ENCODE results near the gene PLEKHN1.
A peak's percentile ranks its signal among the peaks of the same experiment; 100 is the strongest.

The PLEKHN1 gene

DNA sequence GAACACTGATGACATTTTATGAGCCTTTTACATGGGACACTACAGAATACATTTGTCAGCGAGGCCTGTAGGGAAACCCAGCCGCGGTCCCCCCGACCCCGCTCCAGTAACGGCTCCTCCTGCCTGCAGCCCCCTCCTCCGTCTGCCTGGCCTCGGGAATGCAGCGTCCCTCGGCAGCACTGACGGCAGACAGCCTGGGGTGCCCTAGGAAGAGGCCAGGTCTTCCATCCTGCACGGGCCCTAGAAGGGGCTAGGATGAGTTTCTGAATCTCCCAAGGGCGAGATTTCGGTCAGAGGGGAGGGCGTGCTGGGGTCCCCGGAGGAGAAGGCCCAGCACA, 34.1 kb upstream of the PLEKHN1 start:
- Histone ChIP-seq H3K4me1 (ENCODE audit: control insufficient read depth, insufficient read depth, low read length) (no peaks in the 10 kb centered on the region), H3K36me3 (ENCODE audit: control insufficient read depth, insufficient read depth, low read length) (peaks cover 3% of the 10 kb centered on the region), H3K27me3 (ENCODE audit: control insufficient read depth, insufficient read depth, low read length) (peaks cover 83% of the 10 kb centered on the region), H3K4me3 (ENCODE audit: low read depth, low read length) (no peak overlapping the region), H3K9me3 (ENCODE audit: control insufficient read depth, insufficient read depth, low read length) (no peaks in the 10 kb centered on the region), H3K9ac (ENCODE audit: low read depth, low read length) (no peak overlapping the region)

DNA sequence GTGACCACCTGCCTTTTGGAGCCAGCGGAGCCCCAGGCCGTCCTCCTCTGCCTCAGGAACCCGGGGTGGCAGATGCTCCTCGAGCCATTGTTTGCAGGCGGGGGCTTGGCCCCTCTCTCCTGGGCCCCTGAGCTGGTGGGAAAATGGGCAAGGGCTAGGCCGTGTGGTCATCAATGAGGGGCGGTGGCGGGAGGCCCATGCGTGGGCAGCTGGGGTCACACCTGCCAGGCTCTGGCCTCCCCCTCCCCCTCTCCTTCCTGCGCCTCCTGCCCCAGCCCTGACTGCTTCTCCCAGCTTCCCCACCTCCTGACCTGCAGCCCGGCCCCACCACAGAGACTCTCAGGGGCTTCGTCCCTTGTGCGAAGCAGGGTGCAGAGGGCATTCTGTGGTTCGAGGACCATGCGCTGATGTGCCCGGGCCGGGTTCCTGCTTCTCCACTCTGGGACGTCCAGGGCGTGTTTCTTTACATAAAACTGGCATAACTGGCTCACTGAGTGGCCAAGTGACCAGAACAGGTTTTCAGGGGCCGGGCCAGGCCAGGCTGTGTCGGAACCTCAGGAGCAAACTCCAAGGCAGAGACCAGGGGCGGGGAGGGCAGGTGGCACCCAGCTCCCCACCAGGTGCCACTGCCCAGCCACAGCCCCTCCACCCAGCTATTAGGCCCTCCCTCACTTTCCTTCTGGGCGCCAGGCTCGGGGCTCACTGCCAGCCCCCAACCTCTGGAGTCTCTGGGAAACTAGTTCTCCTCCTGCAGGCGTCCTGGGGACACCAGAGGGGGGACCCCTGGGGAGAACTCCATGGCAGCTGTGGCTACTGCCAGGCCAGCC, 33.3 kb upstream of the PLEKHN1 start:
- H3K9ac ChIP-seq (ENCODE audit: low read depth, low read length): no peak overlapping the region
- H3K4me3 ChIP-seq (ENCODE audit: low read depth, low read length): no peak overlapping the region
- peaks cover 3% of the 10 kb centered on the region for H3K36me3 ChIP-seq (ENCODE audit: control insufficient read depth, insufficient read depth, low read length)
- no peaks in the 10 kb centered on the region for H3K4me1 ChIP-seq (ENCODE audit: control insufficient read depth, insufficient read depth, low read length)
- H3K9me3 ChIP-seq (ENCODE audit: control insufficient read depth, insufficient read depth, low read length): no peaks in the 10 kb centered on the region
- H3K27me3 ChIP-seq (ENCODE audit: control insufficient read depth, insufficient read depth, low read length): peaks cover 78% of the 10 kb centered on the region

DNA sequence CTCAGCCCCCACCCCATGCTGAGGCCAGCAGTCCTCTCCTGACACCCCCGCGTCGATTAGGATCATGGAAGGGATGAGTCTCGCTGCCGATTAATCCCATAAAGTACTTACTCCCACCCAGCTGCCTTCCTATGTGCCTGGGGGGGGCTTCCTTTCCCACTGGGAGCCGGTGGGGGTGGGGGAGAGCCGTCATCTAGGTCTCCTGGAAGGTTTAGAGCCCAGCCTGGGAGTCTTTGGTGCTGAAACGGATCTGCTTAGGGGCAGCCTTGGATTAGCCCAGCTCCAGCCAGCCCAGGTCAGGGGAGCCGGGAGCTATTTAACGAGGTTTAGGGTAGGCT, 32.7 kb upstream of the PLEKHN1 start:
- peaks cover 3% of the 10 kb centered on the region for H3K36me3 ChIP-seq (ENCODE audit: control insufficient read depth, insufficient read depth, low read length)
- peaks cover 78% of the 10 kb centered on the region for H3K27me3 ChIP-seq (ENCODE audit: control insufficient read depth, insufficient read depth, low read length)
- no peak overlapping the region for H3K4me3 ChIP-seq (ENCODE audit: low read depth, low read length)
- H3K4me1 ChIP-seq (ENCODE audit: control insufficient read depth, insufficient read depth, low read length): no peaks in the 10 kb centered on the region
- no peaks in the 10 kb centered on the region for H3K9me3 ChIP-seq (ENCODE audit: control insufficient read depth, insufficient read depth, low read length)
- H3K9ac ChIP-seq (ENCODE audit: low read depth, low read length): no peak overlapping the region

DNA sequence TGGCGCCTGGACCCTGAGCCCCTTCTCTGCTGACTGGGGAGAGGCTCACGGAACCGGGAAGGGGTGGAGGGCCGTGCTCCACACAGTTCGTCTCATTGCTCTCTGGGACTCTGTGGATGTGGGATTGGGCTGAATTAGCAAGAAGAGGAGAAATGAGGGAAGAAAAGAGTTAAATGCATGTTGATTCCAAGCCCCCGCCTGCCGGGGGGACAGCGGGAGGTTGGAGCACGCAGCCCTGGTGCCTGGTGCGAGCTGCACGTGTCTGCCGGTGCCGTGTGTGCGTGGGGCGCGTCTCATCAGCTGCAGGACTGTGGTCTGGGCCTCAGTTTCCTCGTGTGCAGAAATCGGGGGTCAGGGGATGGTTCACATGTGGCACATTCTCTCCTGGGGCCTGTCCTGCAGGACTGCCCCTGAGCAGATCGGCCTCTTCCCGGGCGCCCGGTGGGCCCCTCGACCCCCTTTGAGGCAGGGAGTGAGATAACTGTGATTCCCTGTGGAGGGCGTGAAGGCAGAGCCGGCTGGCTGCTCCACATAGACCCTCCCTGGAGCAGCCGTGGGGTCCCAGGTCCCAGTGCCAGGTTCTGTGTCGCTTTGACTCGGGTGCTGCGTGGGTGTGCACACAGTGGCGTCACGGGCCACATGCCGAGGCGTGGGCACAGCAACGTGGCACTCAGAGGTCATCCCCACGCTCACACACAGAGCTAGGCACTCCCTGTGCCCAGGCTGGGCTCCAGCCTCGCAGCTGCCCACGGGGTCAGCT, 31.1 kb upstream of the PLEKHN1 start:
- Histone ChIP-seq H3K27me3 (ENCODE audit: control insufficient read depth, insufficient read depth, low read length) (peaks cover 78% of the 10 kb centered on the region), H3K36me3 (ENCODE audit: control insufficient read depth, insufficient read depth, low read length) (peaks cover 3% of the 10 kb centered on the region), H3K4me3 (ENCODE audit: low read depth, low read length) (no peak overlapping the region), H3K9me3 (ENCODE audit: control insufficient read depth, insufficient read depth, low read length) (no peaks in the 10 kb centered on the region), H3K9ac (ENCODE audit: low read depth, low read length) (no peak overlapping the region), H3K4me1 (ENCODE audit: control insufficient read depth, insufficient read depth, low read length) (no peaks in the 10 kb centered on the region)

DNA sequence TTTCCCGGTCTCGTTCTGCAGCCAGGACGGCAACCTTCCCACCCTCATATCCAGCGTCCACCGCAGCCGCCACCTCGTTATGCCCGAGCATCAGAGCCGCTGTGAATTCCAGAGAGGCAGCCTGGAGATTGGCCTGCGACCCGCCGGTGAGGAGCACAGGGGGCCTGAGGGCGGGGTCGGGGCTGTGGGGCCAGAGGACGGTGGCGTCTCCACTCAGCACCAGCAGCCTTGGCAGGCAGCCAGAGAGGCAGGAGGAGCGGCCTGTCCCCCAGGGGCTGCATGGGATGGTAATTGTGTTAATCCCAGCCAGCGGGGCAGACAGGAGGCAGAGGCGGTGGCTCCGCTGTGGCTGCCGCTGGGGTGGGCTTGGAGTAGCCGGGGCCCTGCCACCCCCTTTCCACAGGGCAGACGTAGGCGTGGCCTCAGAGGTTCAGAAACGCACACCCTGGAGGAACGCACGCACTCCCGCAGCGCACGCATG, 30.5 kb upstream of the PLEKHN1 start:
- Histone ChIP-seq H3K36me3 (ENCODE audit: control insufficient read depth, insufficient read depth, low read length) (no peaks in the 10 kb centered on the region), H3K4me3 (ENCODE audit: low read depth, low read length) (peak overlapping the region; percentile 30), H3K9ac (ENCODE audit: low read depth, low read length) (no peak overlapping the region), H3K4me1 (ENCODE audit: control insufficient read depth, insufficient read depth, low read length) (peaks cover 2% of the 10 kb centered on the region), H3K9me3 (ENCODE audit: control insufficient read depth, insufficient read depth, low read length) (no peaks in the 10 kb centered on the region), H3K27me3 (ENCODE audit: control insufficient read depth, insufficient read depth, low read length) (peaks cover 77% of the 10 kb centered on the region)

DNA sequence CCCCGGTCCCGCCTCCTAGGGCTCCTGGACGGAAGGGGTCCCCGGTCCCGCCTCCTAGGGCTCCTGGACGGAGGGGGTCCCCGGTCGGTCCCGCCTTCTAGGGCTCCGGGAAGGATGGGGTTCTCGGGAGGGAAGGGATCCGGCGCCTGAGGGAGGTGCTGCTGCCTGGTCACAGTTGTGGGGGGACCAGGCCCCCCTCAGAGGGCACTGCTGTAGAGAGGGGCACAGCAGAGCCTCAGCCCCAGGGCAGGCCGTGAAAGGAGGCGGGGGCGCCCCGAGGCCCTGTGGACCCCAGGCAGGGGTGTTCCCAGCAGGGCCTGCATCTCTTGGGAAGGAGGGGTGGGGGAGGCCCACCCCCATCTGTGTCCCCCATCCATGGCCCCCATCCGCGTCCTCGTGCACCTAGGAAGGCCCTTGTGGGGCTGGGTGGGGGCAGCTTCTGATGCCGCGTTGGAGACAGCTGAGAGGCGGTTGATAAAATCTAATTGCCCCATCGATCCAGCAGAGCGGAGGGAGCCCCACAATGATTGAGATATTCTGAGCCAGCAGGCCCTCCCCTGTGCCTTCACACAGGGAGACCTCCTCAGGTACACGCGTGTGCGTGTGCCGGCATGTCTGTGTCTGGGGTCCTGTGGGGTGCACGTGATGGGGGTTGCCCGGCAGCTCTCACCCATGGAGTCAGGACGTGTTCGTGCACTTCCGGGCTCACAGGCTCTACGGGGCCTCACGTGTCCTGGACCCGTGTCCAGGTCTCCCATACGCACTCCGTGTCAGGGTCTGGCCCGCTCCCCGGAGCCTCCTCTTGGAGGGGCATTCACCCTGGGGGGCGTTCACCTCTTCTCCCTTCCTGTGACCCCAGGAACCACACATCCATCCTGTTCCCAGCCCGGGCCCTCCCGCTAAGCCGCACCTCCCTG, 29.7 kb upstream of the PLEKHN1 start:
- Histone ChIP-seq H3K9ac (ENCODE audit: low read depth, low read length) (no peak overlapping the region), H3K27me3 (ENCODE audit: control insufficient read depth, insufficient read depth, low read length) (peaks cover 75% of the 10 kb centered on the region), H3K36me3 (ENCODE audit: control insufficient read depth, insufficient read depth, low read length) (no peaks in the 10 kb centered on the region), H3K4me1 (ENCODE audit: control insufficient read depth, insufficient read depth, low read length) (peaks cover 2% of the 10 kb centered on the region), H3K9me3 (ENCODE audit: control insufficient read depth, insufficient read depth, low read length) (no peaks in the 10 kb centered on the region), H3K4me3 (ENCODE audit: low read depth, low read length) (no peak overlapping the region)

DNA sequence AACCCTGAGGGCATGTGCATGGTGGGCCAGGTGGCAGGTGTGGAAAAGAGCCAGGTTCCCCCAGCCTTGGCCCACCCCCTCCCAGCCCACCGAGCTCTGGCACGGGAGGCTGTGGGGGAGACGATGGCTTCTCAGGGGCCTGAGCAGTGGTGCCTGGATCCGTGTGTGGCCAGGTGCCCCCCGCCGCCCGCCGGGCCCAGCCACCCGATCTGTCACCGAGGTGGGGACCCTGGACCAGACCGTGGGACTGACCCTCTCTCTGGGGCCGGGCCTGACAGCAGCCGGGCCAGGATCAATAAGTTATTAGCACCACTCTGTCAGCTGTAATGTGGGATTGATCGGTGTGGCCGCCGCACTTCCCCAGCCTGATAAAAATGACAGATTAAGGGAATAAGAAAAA, 28.8 kb upstream of the PLEKHN1 start:
- Histone ChIP-seq H3K27me3 (ENCODE audit: control insufficient read depth, insufficient read depth, low read length) (peaks cover 66% of the 10 kb centered on the region), H3K4me1 (ENCODE audit: control insufficient read depth, insufficient read depth, low read length) (peaks cover 2% of the 10 kb centered on the region)

DNA sequence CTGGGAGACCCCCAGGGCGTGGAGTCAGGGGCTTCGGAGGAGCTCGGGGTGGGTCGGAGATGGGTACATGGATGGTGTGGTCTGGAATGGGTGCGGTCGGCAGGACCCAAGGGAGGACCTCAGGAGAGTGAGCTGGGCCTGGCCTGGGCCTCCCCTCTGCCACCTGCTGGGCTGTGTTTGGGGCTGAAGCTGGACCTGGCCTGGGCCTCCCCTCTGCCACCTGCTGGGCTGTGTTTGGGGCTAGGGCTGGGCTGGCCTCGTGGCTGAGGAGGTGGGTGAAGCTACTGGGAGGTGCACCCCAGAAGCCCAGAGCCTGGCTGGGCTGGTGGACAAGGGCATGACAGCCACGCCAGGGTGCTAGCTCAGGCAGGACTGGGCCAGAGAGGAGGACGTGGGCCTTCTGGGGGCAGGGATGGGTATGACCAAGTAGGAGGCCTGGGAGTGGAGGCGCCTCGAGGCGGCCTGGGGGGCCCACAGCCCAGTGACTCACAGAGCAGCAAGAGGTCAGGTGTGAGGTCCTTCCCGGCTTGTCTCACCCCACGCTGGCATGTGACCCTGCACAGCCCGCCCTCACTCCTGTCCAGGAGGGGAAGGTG, 28.1 kb upstream of the PLEKHN1 start:
- peaks cover 4% of the 10 kb centered on the region for H3K4me1 ChIP-seq (ENCODE audit: control insufficient read depth, insufficient read depth, low read length)
- H3K4me3 ChIP-seq (ENCODE audit: low read depth, low read length): peak overlapping the region; percentile 13
- peaks cover 65% of the 10 kb centered on the region for H3K27me3 ChIP-seq (ENCODE audit: control insufficient read depth, insufficient read depth, low read length)
- H3K36me3 ChIP-seq (ENCODE audit: control insufficient read depth, insufficient read depth, low read length): no peaks in the 10 kb centered on the region
- no peak overlapping the region for H3K9ac ChIP-seq (ENCODE audit: low read depth, low read length)
- no peaks in the 10 kb centered on the region for H3K9me3 ChIP-seq (ENCODE audit: control insufficient read depth, insufficient read depth, low read length)

More for the DNA sequence above, 28.8 kb upstream of the PLEKHN1 start:
- H3K36me3 ChIP-seq (ENCODE audit: control insufficient read depth, insufficient read depth, low read length): no peaks in the 10 kb centered on the region
- H3K9ac ChIP-seq (ENCODE audit: low read depth, low read length): no peak overlapping the region
- no peak overlapping the region for H3K4me3 ChIP-seq (ENCODE audit: low read depth, low read length)
- no peaks in the 10 kb centered on the region for H3K9me3 ChIP-seq (ENCODE audit: control insufficient read depth, insufficient read depth, low read length)

DNA sequence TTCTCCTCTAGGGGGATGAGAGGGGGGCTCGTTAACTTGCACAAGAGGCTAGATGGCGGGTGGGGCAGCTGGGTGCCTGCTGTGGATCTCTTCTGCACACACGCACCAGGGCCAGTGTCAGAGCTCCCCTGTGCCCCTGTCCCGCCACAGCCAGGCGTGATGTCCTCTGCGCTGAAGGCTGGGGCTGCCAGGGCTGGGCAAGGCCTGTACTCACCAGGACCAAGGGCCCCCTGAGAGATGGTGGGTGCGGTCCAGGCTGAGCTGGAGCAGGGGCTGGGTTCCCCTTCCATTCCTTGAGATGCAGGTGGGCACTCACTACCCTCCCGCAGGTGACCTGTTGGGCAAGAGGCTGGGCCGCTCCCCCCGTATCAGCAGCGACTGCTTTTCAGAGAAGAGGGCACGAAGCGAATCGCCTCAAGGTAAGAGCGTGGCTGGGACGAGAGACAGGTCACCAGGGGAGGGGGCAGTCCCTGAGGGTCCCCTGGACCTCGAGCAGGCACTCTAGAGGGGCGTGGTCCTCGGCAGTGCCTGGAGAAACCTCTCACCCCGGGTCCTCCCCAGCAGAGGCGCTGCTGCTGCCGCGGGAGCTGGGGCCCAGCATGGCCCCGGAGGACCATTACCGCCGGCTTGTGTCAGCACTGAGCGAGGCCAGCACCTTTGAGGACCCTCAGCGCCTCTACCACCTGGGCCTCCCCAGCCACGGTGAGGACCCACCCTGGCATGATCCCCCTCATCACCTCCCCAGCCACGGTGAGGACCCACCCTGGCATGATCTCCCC, 27.4 kb upstream of the PLEKHN1 start:
- Histone ChIP-seq H3K4me3 (ENCODE audit: low read depth, low read length) (peak overlapping the region; percentile 18), H3K4me1 (ENCODE audit: control insufficient read depth, insufficient read depth, low read length) (peaks cover 4% of the 10 kb centered on the region), H3K9ac (ENCODE audit: low read depth, low read length) (no peak overlapping the region), H3K9me3 (ENCODE audit: control insufficient read depth, insufficient read depth, low read length) (no peaks in the 10 kb centered on the region), H3K36me3 (ENCODE audit: control insufficient read depth, insufficient read depth, low read length) (peaks cover 2% of the 10 kb centered on the region), H3K27me3 (ENCODE audit: control insufficient read depth, insufficient read depth, low read length) (peaks cover 61% of the 10 kb centered on the region)

DNA sequence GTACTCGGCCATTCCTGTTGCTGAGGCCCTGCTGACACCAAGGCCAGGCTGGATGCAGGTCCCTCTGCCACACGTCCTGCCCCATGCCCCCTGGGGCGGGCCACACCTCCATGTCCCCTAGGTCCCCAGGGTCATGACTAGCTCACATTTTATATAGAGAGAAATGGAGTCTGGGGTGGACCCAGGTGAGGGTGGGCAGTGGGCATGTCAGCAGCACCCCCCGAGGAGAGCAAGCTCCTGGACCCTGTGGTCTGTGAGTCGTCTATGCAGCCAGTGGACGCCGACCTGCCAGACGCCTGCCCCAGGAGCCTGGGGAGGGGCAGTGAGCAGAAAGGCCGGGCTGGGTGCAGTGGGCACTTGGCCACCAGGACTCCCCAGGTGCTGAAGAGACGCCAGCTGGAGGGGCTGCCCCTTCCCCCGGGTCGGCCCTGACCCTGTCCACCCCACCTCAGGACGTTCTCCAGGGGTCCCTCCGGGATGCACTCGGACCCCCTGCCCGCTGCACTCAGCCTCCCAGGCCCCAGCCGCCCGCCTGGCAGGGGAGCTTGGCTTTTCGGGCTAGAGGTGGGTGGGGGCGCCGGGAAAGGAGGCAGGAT, 26.7 kb upstream of the PLEKHN1 start:
- H3K27me3 ChIP-seq (ENCODE audit: control insufficient read depth, insufficient read depth, low read length): peaks cover 61% of the 10 kb centered on the region

More for the DNA sequence above, 26.7 kb upstream of the PLEKHN1 start:
- Histone ChIP-seq H3K4me3 (ENCODE audit: low read depth, low read length) (peak overlapping the region; percentile 18), H3K4me1 (ENCODE audit: control insufficient read depth, insufficient read depth, low read length) (peaks cover 4% of the 10 kb centered on the region), H3K9ac (ENCODE audit: low read depth, low read length) (no peak overlapping the region), H3K36me3 (ENCODE audit: control insufficient read depth, insufficient read depth, low read length) (peaks cover 2% of the 10 kb centered on the region), H3K9me3 (ENCODE audit: control insufficient read depth, insufficient read depth, low read length) (no peaks in the 10 kb centered on the region)
